ENCODE results near the gene POT1.

Gene POT1

DNA sequence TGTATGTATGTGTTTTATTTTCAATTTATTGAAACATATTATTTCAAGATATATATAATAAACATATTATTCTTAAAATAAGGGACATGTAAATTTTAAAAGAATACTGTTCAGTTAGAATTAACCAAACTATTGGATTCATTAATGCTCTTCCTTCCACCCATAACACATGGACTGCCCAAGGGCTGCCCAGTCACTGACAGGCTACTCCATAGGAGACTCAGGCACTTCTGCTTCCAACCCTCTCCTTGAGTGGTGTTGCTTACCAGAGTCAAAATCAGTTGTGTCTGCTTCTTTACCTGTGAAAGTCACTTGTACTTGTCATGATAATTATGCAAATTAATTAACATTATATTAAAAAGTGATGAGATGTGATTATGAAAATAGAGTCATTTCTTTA is 154.2 kb downstream of the POT1 start:
- DNase-seq (ENCODE audit: low read depth), result no peak
- H3K4me3 ChIP-seq (ENCODE audit: control insufficient read depth, low read depth, low read length), result no peak overlapping the region
- TF ChIP-seq CTCF (IDR thresholded peaks at IDR 0.05; ENCODE audit: control insufficient read depth, insufficient read depth, low read depth, low read length, missing control alignments), result no peak

- DNase-seq (ENCODE audit: low read depth), result no peak
- no peak for TF ChIP-seq CTCF (IDR thresholded peaks at IDR 0.05; ENCODE audit: control insufficient read depth, insufficient read depth, low read depth, low read length, missing control alignments)
- H3K4me3 ChIP-seq (ENCODE audit: control insufficient read depth, low read depth, low read length), result no peak overlapping the region
Observed at GRCh38 chr7:124773938-124774337, 155.7 kb downstream of the POT1 start.

DNA sequence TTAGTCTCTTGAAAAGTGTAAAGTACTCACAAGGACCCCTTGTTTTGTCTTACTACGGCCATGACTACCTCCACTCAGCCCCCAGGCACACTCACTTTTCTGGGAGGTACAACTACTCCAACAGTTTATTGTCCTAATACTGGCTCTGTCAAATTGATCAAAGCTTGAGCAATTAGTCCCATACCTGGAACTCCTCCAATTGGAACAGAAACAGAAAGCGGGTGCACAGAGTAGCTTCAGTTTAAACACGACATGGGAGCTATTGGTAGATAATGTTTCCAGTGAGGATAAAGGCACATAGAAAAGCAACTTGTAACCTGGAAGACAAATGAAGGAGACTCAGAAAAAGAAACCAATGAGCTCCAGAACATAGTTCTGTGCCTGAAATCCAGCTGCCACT is 156.3 kb downstream of the POT1 start:
- H3K4me3 ChIP-seq (ENCODE audit: control insufficient read depth, low read depth, low read length), result no peak overlapping the region
- no peak for TF ChIP-seq CTCF (IDR thresholded peaks at IDR 0.05; ENCODE audit: control insufficient read depth, insufficient read depth, low read depth, low read length, missing control alignments)
- DNase-seq (ENCODE audit: low read depth), result no peak
